H9 (cell line): ENCODE measurements around the gene SRSF4. TPM values are rescaled to one million over a fixed set of nuclear protein-coding genes. Genes with fewer than 3 reads are reported as not detected.

Source experiments
- DNase-seq: peaks from one replicate; pipeline ENCODE4 v3.0.0-alpha.2; 2017
- H2AFZ ChIP-seq: one replicate; pipeline ENCODE4 v1.6.1; 2013; ENCODE audit warnings: mild to moderate bottlenecking, low read length, control low read depth, moderate library complexity
- H2AK5ac ChIP-seq: 2 replicates; pipeline ENCODE4 v1.6.1; 2013; ENCODE audit warnings: low read length, control low read depth, mixed read lengths; ENCODE audit not compliant: insufficient read length
- H2BK120ac ChIP-seq: one replicate; pipeline ENCODE4 v1.6.1; 2013; ENCODE audit warnings: low read depth, mild to moderate bottlenecking, low read length, control low read depth, inconsistent platforms; ENCODE audit not compliant: poor library complexity, severe bottlenecking
- H2BK12ac ChIP-seq: 2 replicates; pipeline ENCODE4 v1.6.1; 2013; ENCODE audit warnings: low read length, control low read depth, mixed read lengths, low read depth; ENCODE audit not compliant: insufficient read length
- H2BK15ac ChIP-seq: 2 replicates; pipeline ENCODE4 v1.6.1; 2013; ENCODE audit warnings: low read depth, low read length, control low read depth
- H2BK20ac ChIP-seq: one replicate; pipeline ENCODE4 v1.6.1; 2013; ENCODE audit warnings: low read depth, mild to moderate bottlenecking, low read length, control low read depth, inconsistent platforms; ENCODE audit not compliant: poor library complexity, severe bottlenecking
- H2BK5ac ChIP-seq: 2 replicates; pipeline ENCODE4 v1.6.1; 2013; ENCODE audit warnings: low read length, control low read depth, mixed read lengths; ENCODE audit not compliant: insufficient read length
- H3K14ac ChIP-seq: 2 replicates; pipeline ENCODE4 v1.6.1; 2013; ENCODE audit warnings: low read length, control low read depth; ENCODE audit not compliant: insufficient read depth
- H3K18ac ChIP-seq: 2 replicates; pipeline ENCODE4 v1.6.1; 2013; ENCODE audit warnings: low read depth, mild to moderate bottlenecking, mixed read lengths, low read length, control low read depth; ENCODE audit not compliant: insufficient read length
- H3K23ac ChIP-seq: 2 replicates; pipeline ENCODE4 v1.6.1; 2013; ENCODE audit warnings: low read length, control low read depth, mixed read lengths, low read depth; ENCODE audit not compliant: insufficient read length
- H3K23me2 ChIP-seq: 2 replicates; pipeline ENCODE4 v1.6.1; 2013; ENCODE audit warnings: low read depth, mild to moderate bottlenecking, mixed read lengths, low read length, control low read depth; ENCODE audit not compliant: insufficient read length, poor library complexity, severe bottlenecking
- H3K27ac ChIP-seq: 2 replicates; pipeline ENCODE4 v1.5.1; 2013; ENCODE audit warnings: low read length, control low read depth, mixed read lengths, low read depth; ENCODE audit not compliant: insufficient read length
- H3K27me3 ChIP-seq: 2 replicates; pipeline ENCODE4 v1.6.1; 2013; ENCODE audit warnings: low read length, control low read depth, inconsistent platforms; ENCODE audit not compliant: insufficient read depth
- H3K4ac ChIP-seq: 2 replicates; pipeline ENCODE4 v1.6.1; 2013; ENCODE audit warnings: low read depth, mild to moderate bottlenecking, control low read depth, inconsistent platforms, low read length, moderate library complexity
- H3K4me1 ChIP-seq: 2 replicates; pipeline ENCODE4 v1.6.1; 2013; ENCODE audit warnings: low read length, control low read depth, inconsistent platforms; ENCODE audit not compliant: insufficient read depth
- H3K4me2 ChIP-seq: 2 replicates; pipeline ENCODE4 v1.6.1; 2013; ENCODE audit warnings: low read length, control low read depth, mixed read lengths; ENCODE audit not compliant: insufficient read length, insufficient read depth
- H3K56ac ChIP-seq: 2 replicates; pipeline ENCODE4 v1.6.1; 2013; ENCODE audit warnings: low read depth, mild to moderate bottlenecking, mixed read lengths, low read length, control low read depth; ENCODE audit not compliant: insufficient read length
- H3K79me1 ChIP-seq: 2 replicates; pipeline ENCODE4 v1.6.1; 2013; ENCODE audit warnings: low read depth, mild to moderate bottlenecking, moderate library complexity, low read length, control low read depth, inconsistent platforms; ENCODE audit not compliant: insufficient read depth, poor library complexity, severe bottlenecking
- H3K79me2 ChIP-seq: 2 replicates; pipeline ENCODE4 v1.6.1; 2013; ENCODE audit warnings: low read length, control low read depth, inconsistent platforms; ENCODE audit not compliant: insufficient read depth
- H3K9ac ChIP-seq: 2 replicates; pipeline ENCODE4 v1.6.1; 2013; ENCODE audit warnings: low read length, control low read depth, mixed read lengths; ENCODE audit not compliant: insufficient read length; ENCODE audit errors: extremely low read depth
- H3K9me3 ChIP-seq: one replicate; pipeline ENCODE4 v1.6.1; 2013; ENCODE audit warnings: low read depth, low read length, inconsistent platforms; ENCODE audit not compliant: control insufficient read depth
- H3T11ph ChIP-seq: one replicate; pipeline ENCODE4 v1.6.1; 2013; ENCODE audit warnings: mild to moderate bottlenecking, low read length, control low read depth, inconsistent platforms
- H4K20me1 ChIP-seq: one replicate; pipeline ENCODE4 v1.6.1; 2013; ENCODE audit not compliant: control insufficient read depth, insufficient read length, insufficient read depth
- H4K5ac ChIP-seq: 2 replicates; pipeline ENCODE4 v1.6.1; 2013; ENCODE audit warnings: low read depth, mild to moderate bottlenecking, mixed read lengths, low read length, control low read depth; ENCODE audit not compliant: insufficient read length
- H4K8ac ChIP-seq: replicated peaks from 2 replicates; pipeline ENCODE4 v1.6.1; 2013; ENCODE audit warnings: low read length, control low read depth, mixed read lengths, low read depth; ENCODE audit not compliant: insufficient read length
- H4K91ac ChIP-seq: 2 replicates; pipeline ENCODE4 v1.6.1; 2013; ENCODE audit warnings: low read depth, mild to moderate bottlenecking, moderate library complexity, mixed read lengths, low read length, control low read depth; ENCODE audit not compliant: insufficient read length
- H3K27ac Mint-ChIP-seq, 3 experiments: 2 replicates in 2 of 3; 3 replicates in 1 of 3; pipeline ENCODE4 v1.8.0; 2020 to 2021; ENCODE audit warnings: mixed read lengths in 3 of 3, mild to moderate bottlenecking in 1 of 3, moderate library complexity in 1 of 3
- H3K27me3 Mint-ChIP-seq: 2 replicates; pipeline ENCODE4 v1.8.0; 2021; ENCODE audit warnings: low read depth, mild to moderate bottlenecking, moderate library complexity, mixed read lengths
- H3K36me3 Mint-ChIP-seq, 3 experiments: 2 replicates in 2 of 3; 3 replicates in 1 of 3; pipeline ENCODE4 v1.8.0; 2020 to 2021; ENCODE audit warnings: low read depth in 3 of 3, mixed read lengths in 3 of 3; ENCODE audit not compliant: insufficient read depth in 1 of 3
- H3K4me1 Mint-ChIP-seq, 2 experiments: 2 replicates each; pipeline ENCODE4 v1.8.0; 2020; ENCODE audit warnings: mixed read lengths in 2 of 2
- H3K4me3 Mint-ChIP-seq, 2 experiments: 2 replicates in 1 of 2; 3 replicates in 1 of 2; pipeline ENCODE4 v1.8.0; 2020 to 2021; ENCODE audit warnings: mild to moderate bottlenecking in 2 of 2, mixed read lengths in 2 of 2, moderate library complexity in 1 of 2
- H3K9me3 Mint-ChIP-seq, 2 experiments: 2 replicates in 1 of 2; 3 replicates in 1 of 2; pipeline ENCODE4 v1.8.0; 2020; ENCODE audit warnings: mild to moderate bottlenecking in 2 of 2, mixed read lengths in 2 of 2, moderate library complexity in 1 of 2
- CTCF ChIP-seq: fragments of 200-600 bp; sonication (generic); conservative IDR thresholded peaks from 3 replicates; pipeline ENCODE4 v1.8.0; 2021; ENCODE audit warnings: antibody characterized with exemption, mild to moderate bottlenecking
- whole genome bisulfite sequencing: extraction: QIAGEN DNeasy Blood & Tissue Kit; methylation state at CpG from one replicate; pipeline ENCODE4 v1.1.7; 2013; ENCODE audit warnings: missing lambda C conversion rate, low lambda C conversion rate, mixed read lengths; ENCODE audit not compliant: insufficient read length; ENCODE audit errors: extremely low coverage; 5-methylcytosine and 5-hydroxymethylcytosine counted together
- total RNA-seq: library from RNA; stranded (reverse); gene quantifications from 2 replicates; pipeline ENCODE4 v1.2.1, GENCODE V29; 2021

SRSF4 gene
- total RNA-seq, 1 experiment from 2014 or later, result 90.6 TPM

GRCh38 chr1:29208442-29208841 lies 26.7 kb upstream of the SRSF4 start:
- Mint-ChIP-seq H3K9me3 (no peaks in the 10 kb centered on the region; a peak in 1 of 5 replicates), H3K4me3 (no peak overlapping the region), H3K27me3 (no peaks in the 10 kb centered on the region), H3K4me1 (peaks cover 3 to 4% of the 10 kb centered on the region in 2 experiments; a peak in 1 of 4 replicates), H3K36me3 (peaks cover 8 to 48% (median 29%) of the 10 kb centered on the region in 3 experiments; a peak in 6 of 7 replicates), H3K27ac (no peak overlapping the region)
- Histone ChIP-seq H3K56ac (no peak overlapping the region), H3K23ac (no peak overlapping the region), H3K9ac (no peak overlapping the region), H3K18ac (no peak overlapping the region), H2BK12ac (no peak overlapping the region), H4K8ac (no peak overlapping the region), H3K79me2 (no peaks in the 10 kb centered on the region), H3K79me1 (no peaks in the 10 kb centered on the region), H2BK5ac (no peak overlapping the region), H3K9me3 (no peaks in the 10 kb centered on the region), H3K23me2 (no peaks in the 10 kb centered on the region), H3K14ac (no peak overlapping the region), H2BK120ac (no peak overlapping the region), H3T11ph (no peak overlapping the region), H2AFZ (no peak overlapping the region), H2AK5ac (no peak overlapping the region), H4K91ac (no peak overlapping the region), H3K4ac (no peak overlapping the region), H3K4me1 (no peaks in the 10 kb centered on the region), H2BK15ac (no peak overlapping the region), H2BK20ac (no peak overlapping the region), H3K27me3 (no peaks in the 10 kb centered on the region), H4K20me1 (no peaks in the 10 kb centered on the region), H4K5ac (no peak overlapping the region), H3K4me2 (no peak overlapping the region), H3K27ac (no peak overlapping the region)
- WGBS, result no CpG with 5 or more reads among the region's 4 CpGs
- no peak for TF ChIP-seq CTCF
- DNase-seq, result no peak
